Activated CD8-positive, alpha-beta memory T cell treated with anti-CD3 and anti-CD28 coated beads, Interleukin-2, amount 50 U/mL, for 1 hour (primary cell): ENCODE data around the gene HOXB2.
"Not testable (repeated sequence)": the region's sequence is repeated elsewhere in the genome, so short reads cannot be mapped to it uniquely, and the experiment has no call there.

Experiments
- DNase-seq: peaks from one replicate; pipeline ENCODE4 v3.0.0-alpha.2; 2020; ENCODE audit errors: extremely low read depth

HOXB2 gene

DNA sequence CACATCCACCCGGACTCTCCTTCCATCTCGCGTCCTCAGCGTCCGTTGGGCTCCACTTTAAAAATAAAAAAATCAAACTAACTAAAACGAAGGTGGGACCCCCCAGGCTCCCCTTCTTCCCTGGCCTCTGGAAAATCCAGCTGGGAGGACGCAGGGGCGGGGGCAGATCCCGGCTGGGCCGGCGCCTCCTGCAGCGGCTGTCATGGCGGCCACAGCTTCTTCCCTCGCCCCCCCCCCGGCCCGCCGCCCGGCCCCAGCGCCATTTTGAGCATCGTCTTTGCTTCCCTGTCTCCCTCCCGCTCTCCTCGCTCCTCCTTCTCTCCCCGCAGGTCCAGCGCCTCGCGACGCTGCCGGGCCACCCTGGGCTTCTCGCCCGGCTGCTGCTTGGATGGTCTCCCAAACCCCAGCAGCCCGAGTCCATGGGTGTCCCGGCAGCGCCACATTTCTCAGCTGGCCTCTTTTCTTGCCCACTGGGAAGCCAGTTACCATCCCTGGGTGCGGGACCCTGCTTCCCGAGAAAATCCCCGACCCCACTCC lies 3.3 kb downstream of the HOXB2 start:
- DNase-seq, result no peak

DNA sequence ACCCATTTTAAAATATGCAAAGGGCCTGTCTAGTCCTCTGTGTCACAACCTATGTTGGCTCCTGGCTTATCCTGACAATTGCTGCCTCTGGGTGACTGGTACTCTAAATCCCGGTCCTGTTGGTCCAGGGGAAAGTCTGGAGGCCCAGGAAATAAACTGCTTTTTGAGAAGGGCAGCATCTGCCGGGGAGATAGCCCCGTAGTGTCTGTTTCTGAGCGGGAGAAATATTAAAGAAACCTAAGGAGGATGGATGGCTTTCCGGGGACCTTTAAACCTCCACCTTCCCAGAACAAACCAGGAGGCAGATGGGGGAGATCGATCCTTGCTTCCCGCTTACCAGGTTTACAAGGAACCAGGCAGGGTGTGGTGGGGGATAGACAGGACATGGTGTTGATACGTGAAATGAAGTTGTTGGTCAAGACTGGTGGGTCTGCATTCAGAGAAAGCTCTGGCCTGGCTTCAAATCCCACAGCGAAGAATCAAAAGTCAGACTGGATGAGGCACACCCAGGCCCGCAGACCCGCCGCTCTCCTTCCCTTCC lies 3.8 kb downstream of the HOXB2 start:
- DNase-seq, result no peak

GRCh38 chr17:48540213-48540612 lies 4.7 kb downstream of the HOXB2 start:
- no peak for DNase-seq

DNA sequence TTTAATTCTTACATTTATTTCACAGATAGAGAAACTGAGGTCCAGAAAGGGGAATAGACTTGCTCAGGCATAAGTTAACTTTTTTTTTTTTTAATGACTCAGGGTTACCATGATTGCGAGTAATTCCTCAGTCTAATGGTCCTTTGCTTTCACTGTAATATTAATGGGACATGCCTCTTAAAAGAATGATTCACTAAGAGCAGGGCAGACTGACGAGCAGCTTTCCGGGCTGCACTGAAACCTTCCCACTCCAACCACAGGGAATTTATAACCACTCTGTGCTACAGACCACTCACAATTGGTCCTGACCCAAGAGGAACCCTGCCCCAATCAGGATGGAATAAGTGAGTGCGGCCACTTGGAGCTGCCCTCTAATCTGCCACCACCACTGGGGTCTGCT lies 5.7 kb downstream of the HOXB2 start:
- DNase-seq, result no peak

DNA sequence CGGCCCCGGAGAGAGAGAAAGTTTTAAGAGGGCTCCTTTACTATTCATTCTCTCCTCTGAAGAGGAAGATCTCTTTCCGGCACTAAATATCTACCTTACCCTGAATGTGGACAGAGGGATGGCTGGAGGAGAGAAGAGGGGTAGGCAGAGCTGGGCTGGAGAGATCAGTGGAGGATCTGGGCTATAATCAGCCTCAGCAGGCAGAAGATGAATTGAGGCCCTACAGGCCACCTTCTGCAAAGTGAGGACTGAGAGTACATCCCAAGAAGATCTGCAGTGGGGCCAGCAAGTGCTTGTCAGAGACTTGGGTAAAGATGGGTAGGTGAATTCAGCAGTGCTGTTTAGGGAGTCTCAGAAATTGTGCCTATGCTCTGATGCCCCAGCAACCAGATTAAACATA lies 7.6 kb downstream of the HOXB2 start:
- DNase-seq, result no peak

- DNase-seq, result not testable (repeated sequence)
These were observed 8.9 kb downstream of the HOXB2 start for GRCh38 chr17:48535793-48536559.

GRCh38 chr17:48532261-48532660 lies 12.6 kb downstream of the HOXB2 start:
- no peak for DNase-seq

DNA sequence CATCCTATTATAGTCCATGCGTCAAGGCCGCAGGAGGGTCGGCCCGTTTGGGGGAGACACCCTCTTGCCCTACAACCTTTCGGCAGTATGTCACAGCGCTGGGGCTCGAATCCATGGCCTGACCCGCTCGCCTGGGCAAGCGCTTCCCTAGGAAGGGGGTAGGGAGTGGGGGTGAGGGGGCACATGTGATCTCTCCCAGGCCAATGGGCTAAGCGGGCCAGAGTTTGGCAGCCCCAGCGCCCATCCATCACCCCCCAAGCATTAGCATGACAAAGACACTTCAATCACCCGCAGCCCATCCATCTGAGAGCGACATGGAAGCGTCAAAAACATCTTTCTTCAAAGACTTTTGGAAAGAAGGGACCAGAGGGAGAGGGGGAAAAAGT lies 14.0 kb downstream of the HOXB2 start, which contains the start of gene HOXB1:
Gene HOXB1 (minus strand): TSS at position 125 of the 386 bp plus-strand sequence. CDS start 107 bp downstream, at position 18.
- no peak for DNase-seq

DNA sequence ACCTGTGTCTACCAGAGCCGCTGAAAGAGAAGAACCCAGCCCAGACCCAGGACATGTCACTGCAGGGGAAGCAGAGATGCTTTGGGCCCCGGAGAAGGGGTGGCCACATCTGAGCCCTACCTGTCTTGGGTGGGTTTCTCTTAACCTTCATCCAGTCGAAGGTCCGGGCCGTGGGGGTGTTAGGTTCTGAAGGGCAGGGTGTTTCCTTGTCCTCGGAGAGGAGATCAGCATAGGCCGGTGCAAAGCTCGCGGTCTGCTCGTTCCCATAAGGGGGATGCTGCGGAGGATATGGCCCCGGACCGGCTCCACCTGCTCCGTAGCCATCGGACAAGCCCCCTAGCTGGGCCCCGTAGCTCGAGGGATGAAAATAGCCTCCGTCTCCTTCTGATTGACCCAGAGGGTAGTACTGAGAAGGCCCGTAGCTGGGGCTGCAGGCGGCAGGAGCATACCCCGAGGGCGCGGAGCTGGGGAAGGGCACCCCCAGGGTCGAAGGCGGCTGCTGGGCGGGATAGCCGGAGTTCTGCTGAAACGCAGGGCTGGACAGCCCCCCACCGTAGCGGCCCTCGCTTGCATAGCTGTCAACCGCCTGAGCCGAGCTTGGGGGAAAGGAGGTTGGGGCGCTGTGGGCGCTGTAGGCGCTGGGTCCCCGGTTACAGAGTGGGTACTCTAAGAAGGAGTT lies 14.6 kb downstream of the HOXB2 start:
- DNase-seq, result no peak

DNA sequence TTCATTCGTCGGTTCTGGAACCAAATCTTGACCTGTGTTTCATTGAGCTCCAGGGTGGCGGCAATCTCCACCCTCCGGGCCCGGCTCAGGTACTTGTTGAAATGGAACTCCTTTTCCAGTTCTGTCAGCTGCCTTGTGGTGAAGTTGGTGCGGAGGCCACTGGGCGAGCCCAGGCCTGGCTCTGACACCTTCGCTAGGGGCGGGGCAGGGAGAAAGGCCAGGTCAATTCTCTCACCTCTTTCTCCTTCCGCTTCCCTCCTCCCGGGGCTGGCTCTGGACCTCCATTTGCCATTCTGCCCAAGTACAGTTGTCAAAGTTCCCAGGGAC lies 15.3 kb downstream of the HOXB2 start:
- DNase-seq, result no peak

GRCh38 chr17:48528936-48529682 lies 15.8 kb downstream of the HOXB2 start:
- no peak for DNase-seq

GRCh38 chr17:48528153-48528935 lies 16.6 kb downstream of the HOXB2 start:
- no peak for DNase-seq

GRCh38 chr17:48527547-48527932 lies 17.4 kb downstream of the HOXB2 start:
- no peak for DNase-seq

DNA sequence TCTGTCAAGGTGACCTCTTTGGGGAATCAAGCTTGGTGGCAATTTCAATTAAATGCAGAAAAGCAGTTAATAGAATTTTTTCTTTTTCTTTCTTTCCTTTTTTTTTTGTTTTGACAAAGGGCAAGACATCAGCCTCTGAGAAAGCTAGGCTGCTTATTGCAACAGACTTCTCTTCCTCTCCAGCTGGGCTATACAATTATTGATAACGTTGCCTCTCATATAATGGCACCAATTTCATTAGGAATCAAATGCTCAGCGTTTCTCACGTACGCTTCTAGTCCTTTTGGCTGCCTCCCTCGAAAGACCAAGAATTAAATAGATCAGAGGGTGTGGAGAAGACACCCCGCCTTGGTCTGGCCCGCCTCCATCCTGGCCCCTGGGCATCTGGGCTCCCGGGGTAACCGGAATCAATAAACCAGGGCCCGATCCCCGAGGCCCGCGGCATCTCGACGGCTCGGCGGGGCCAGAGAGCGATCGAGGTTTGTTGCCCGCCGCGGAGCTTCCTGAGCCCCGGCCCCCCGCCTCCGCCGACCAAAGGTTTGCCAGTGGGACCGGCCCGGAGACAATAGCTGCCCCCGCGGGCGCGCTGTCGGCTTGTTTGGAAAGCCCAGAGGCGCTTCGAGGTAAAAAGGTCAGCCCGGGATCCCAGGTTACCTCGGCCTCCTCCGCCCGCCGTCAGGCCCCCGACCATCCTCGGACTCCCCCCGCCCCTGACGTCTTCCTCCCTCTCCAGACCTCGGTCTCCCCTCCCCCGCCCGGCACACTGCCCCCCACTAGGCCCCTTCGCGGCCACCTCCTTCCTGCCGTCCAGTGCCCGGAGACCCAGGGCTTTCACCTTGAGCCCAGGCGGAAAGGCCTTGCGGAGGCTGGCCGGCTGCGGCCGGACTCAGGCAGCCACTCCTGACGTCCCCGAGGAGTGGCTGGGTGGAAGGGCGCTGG lies 18.0 kb downstream of the HOXB2 start:
- DNase-seq, result no peak

DNA sequence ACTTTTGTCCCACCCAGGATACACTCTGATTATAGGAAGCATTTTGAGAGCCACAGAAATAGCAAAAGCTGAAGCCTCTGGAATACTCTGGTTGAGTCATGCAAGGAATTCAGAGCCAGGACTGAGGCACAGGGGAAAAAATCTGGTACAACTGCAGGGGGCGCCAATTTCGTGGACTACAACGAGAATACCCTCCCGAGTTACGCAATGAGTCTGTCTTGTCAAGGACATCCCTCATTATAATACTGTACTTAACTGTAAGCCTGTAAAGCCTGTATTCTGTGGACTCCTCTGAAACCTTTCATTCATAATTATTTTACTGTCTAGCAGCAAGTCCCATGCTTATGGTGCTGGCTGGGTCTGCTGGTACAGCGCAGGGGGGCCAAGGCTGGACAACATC lies 21.9 kb downstream of the HOXB2 start:
- DNase-seq, result no peak

GRCh38 chr17:48522031-48522653 lies 22.8 kb downstream of the HOXB2 start:
- no peak for DNase-seq

DNA sequence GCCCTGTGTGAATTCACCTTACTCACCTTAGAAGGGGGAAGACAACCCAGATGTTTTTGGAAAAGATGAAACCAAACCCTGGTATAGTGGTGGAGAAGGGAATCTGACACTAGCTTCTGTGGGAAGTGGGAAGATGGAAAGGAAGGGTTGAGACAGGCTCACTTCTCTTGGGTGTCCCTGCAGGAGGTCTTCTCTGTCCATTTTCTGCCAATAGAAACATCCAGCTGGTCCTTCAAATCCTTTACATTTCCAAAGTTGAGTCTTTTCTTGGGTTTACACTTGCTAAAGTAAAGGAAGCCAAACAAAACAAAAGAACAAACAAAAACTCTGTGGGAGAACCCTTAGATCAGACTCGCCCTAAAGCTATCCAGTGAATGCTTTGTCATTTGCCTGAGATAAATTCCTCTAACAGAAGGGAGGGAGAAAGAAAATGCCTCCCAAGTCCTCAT lies 24.3 kb downstream of the HOXB2 start:
- no peak for DNase-seq

- no peak for DNase-seq
These were observed 25.5 kb downstream of the HOXB2 start for GRCh38 chr17:48519427-48519826.

DNA sequence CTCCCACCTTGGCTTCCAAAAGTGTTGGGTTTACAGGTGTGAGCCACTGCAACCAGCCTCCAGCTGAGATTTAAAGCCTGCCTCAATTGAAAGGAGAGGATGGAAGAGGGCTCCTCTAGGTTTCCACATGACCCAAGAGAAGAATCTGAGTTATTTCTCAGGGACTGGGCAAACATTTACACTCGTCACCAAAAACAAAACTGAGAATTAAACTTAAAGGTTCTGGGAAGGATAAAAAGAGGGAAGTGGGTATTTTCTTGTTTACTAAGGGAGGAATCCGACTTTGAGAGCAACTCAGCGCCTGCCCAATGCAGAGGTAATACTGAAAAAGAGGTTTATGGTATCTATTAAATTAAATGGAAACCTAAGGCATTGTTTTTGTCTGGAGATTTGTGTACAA lies 27.4 kb downstream of the HOXB2 start:
- DNase-seq, result no peak
